GM10266 (cell line): ENCODE results near the gene KCND3.

Experiments
- DNase-seq: peaks from one replicate; pipeline ENCODE4 v3.0.0; 2012; ENCODE audit errors: extremely low spot score
- TF ChIP-seq, protein P1 (sequence below): IDR thresholded peaks from 2 replicates; pipeline ENCODE4 v1.5.1; 2012; ENCODE audit warnings: mild to moderate bottlenecking, low read depth; ENCODE audit not compliant: control insufficient read depth, insufficient read depth; ENCODE audit errors: missing control alignments

KCND3 gene

GRCh38 chr1:111729271-111729921 is 260.1 kb downstream of the KCND3 start:
- TF ChIP-seq, protein P1, sequence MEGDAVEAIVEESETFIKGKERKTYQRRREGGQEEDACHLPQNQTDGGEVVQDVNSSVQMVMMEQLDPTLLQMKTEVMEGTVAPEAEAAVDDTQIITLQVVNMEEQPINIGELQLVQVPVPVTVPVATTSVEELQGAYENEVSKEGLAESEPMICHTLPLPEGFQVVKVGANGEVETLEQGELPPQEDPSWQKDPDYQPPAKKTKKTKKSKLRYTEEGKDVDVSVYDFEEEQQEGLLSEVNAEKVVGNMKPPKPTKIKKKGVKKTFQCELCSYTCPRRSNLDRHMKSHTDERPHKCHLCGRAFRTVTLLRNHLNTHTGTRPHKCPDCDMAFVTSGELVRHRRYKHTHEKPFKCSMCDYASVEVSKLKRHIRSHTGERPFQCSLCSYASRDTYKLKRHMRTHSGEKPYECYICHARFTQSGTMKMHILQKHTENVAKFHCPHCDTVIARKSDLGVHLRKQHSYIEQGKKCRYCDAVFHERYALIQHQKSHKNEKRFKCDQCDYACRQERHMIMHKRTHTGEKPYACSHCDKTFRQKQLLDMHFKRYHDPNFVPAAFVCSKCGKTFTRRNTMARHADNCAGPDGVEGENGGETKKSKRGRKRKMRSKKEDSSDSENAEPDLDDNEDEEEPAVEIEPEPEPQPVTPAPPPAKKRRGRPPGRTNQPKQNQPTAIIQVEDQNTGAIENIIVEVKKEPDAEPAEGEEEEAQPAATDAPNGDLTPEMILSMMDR, result no peak
- DNase-seq, result no peak

DNA sequence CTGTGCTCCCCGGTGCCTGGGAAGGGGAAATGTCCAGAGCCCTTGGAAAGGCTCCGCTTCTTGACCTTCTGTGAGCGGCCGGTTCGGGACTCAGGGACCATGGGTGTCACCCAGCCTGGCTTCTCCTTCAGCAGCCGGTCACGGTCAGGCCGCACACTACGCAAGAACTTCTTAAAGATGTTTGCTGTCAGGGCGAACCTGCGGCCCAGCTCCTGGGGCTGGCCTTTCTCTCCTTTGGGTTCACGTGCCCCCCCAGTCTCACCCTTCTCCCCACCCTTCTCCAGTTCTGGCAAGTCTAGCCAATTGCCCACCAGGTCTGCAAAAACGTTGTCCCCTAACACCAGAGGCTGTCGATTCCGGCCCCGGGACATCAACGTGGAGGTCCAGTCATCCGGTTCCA is 262.4 kb downstream of the KCND3 start:
- TF ChIP-seq, protein P1, result no peak

DNA sequence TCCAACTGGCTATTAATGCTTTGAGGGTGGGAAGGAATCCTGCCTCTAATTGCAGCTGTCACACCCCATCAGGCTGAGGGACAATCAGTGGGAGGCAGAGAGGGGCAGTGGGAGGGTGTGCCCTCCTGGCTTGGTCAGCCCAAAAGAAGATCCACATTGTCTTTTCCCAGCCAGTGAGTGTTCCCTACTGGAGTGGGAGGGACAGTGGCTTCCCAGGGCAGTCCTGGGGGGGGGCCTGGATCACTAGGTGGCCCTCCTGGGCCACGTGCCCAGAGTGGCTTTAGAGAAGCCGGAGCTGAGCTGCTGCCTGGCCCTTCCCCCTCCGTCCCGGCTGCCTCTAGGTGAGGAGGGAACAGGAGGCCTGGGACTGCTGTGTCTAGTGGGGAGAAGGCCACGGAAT is 264.3 kb downstream of the KCND3 start:
- DNase-seq, result no peak
- TF ChIP-seq, protein P1, result no peak

More for the DNA sequence above, 262.4 kb downstream of the KCND3 start:
- DNase-seq, result no peak

DNA sequence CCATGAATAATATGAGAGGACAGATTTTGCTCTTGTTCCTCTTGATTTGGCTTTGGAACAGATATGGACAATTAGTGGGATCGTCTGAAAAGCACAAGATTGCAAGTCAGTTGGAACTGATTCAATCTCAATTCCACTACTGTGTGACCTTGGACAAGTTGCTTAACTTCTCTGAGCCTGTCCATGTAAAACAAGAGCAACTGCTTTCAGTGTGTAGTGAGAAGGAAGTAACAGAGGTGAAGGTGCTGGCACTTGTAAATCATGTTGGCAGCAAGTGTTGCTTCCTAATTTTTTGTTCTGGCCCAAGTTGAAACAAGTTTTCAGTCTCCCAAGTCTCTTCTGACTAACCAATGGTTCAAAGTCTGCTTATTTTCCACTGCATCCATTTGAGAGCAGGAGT is 265.6 kb downstream of the KCND3 start:
- no peak for DNase-seq
- TF ChIP-seq, protein P1, result no peak

DNA sequence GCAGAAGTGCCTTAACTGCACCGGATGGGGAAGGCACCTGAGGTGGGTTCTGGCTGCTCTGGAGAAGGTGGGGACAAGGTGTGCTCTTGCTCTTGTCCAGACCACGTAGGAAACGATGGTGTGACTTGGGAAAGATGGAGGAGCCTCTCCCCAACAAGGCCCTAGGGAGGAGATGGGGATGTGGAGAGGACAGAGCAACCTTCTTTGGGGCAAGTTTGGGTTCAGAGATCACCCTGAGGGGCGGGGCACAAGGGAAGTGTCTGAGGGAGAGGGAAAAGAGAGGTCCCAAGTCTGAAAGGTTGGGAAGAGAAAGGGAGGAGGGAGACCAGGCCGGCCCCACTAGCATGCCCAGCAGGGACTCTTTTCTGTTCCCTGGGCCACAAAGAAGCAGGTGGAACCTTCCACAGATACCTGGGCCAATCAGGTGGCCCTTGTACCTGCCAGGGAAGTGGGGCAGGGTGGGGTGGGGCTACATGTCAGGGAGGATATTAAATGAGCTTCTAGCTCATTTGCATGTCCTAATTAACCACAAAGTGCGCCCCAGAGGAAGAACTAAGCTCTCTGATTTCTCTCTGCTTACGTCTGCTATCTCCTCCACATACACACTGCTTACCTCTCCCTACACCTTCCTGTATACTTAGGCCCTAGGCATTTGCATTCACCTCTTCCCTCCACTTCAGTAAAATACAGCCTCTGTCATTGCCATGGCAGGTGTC is 266.2 kb downstream of the KCND3 start:
- DNase-seq, result no peak
- TF ChIP-seq, protein P1, result no peak

GRCh38 chr1:111720977-111721786 is 268.3 kb downstream of the KCND3 start:
- TF ChIP-seq, protein P1, result no peak
- no peak for DNase-seq
